Raji (cell line): ENCODE measurements around the gene NMD3.

Experiments
- POLR2A ChIP-seq: IDR thresholded peaks from 2 replicates; pipeline ENCODE4 v1.6.1; 2011; ENCODE audit warnings: low read depth, low read length, control low read depth; ENCODE audit not compliant: insufficient read depth

The NMD3 gene

GRCh38 chr3:161296814-161297213 is 75.7 kb downstream of the NMD3 start:
- TF ChIP-seq POLR2A = no peak
